ENCODE results near the gene GDPD5.

GDPD5 gene

DNA sequence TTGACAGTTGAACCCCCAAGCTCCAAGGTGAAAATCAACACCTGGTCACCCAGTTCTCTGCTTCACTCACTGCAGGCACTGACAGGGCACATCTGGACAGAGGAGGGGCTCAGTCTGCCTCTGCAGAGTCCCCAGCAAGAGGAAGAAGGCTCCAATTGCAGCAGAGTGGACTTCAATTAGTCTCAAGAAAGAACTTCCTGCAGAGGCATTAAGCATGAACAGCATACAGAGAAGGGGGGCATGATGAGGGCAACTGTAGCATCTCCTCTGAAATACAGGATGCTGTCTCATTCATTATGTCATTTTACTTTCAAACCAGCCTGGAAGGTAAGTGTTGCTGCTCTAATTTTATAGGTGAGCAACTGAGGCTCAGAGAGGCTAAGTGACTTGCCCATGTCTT is 11.1 kb downstream of the GDPD5 start:
- H3K27me3 ChIP-seq (ENCODE audit: control insufficient read depth, insufficient read depth, low read length), result no peaks in the 10 kb centered on the region
- no peak overlapping the region for H3K9ac ChIP-seq (ENCODE audit: low read depth, low read length)
- no peak overlapping the region for H3K4me3 ChIP-seq (ENCODE audit: low read depth, low read length)
- no peaks in the 10 kb centered on the region for H3K36me3 ChIP-seq (ENCODE audit: control insufficient read depth, insufficient read depth, low read length)
- no peaks in the 10 kb centered on the region for H3K9me3 ChIP-seq (ENCODE audit: control insufficient read depth, insufficient read depth, low read length)
- H3K4me1 ChIP-seq (ENCODE audit: control insufficient read depth, insufficient read depth, low read length), result no peaks in the 10 kb centered on the region

DNA sequence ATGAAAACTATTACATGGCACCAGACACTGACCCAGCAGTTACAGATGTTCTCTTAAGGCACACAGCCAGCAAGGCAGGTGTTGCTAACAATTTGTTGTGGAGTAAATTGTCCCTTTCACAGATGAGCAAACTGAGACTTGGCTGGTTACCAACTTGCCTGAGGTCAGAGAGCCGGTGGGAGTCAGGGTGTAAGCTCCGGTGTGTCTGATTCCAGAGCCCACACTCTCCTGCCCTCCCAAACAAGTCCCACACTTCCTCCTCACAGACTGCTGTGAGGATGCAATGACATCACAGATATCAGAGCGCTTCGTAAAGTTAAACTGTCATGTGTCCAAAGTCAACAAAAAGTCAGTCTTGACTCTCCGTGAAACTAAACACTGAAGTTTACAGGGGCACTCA is 12.5 kb downstream of the GDPD5 start:
- no peaks in the 10 kb centered on the region for H3K9me3 ChIP-seq (ENCODE audit: control insufficient read depth, insufficient read depth, low read length)
- no peak overlapping the region for H3K4me3 ChIP-seq (ENCODE audit: low read depth, low read length)
- no peaks in the 10 kb centered on the region for H3K4me1 ChIP-seq (ENCODE audit: control insufficient read depth, insufficient read depth, low read length)
- no peak overlapping the region for H3K9ac ChIP-seq (ENCODE audit: low read depth, low read length)
- H3K27me3 ChIP-seq (ENCODE audit: control insufficient read depth, insufficient read depth, low read length), result no peaks in the 10 kb centered on the region
- no peaks in the 10 kb centered on the region for H3K36me3 ChIP-seq (ENCODE audit: control insufficient read depth, insufficient read depth, low read length)

DNA sequence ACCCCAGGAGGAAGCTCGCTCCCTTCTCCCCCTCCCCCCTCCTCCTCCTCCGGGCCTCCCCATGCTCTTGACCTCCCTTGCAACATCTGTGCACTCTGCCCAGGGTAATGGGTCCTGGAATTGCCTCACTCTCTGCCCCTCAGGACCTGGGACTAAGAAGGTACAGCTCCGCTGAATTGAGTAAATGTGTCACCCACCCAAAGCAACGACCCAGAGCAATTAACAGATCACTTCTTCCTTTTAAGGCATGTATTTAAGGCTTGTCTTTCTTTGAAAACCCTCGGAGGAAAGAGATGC is 15.1 kb downstream of the GDPD5 start:
- no peaks in the 10 kb centered on the region for H3K27me3 ChIP-seq (ENCODE audit: control insufficient read depth, insufficient read depth, low read length)
- no peaks in the 10 kb centered on the region for H3K36me3 ChIP-seq (ENCODE audit: control insufficient read depth, insufficient read depth, low read length)
- no peaks in the 10 kb centered on the region for H3K4me1 ChIP-seq (ENCODE audit: control insufficient read depth, insufficient read depth, low read length)
- no peak overlapping the region for H3K9ac ChIP-seq (ENCODE audit: low read depth, low read length)
- H3K4me3 ChIP-seq (ENCODE audit: low read depth, low read length), result no peak overlapping the region
- H3K9me3 ChIP-seq (ENCODE audit: control insufficient read depth, insufficient read depth, low read length), result no peaks in the 10 kb centered on the region

DNA sequence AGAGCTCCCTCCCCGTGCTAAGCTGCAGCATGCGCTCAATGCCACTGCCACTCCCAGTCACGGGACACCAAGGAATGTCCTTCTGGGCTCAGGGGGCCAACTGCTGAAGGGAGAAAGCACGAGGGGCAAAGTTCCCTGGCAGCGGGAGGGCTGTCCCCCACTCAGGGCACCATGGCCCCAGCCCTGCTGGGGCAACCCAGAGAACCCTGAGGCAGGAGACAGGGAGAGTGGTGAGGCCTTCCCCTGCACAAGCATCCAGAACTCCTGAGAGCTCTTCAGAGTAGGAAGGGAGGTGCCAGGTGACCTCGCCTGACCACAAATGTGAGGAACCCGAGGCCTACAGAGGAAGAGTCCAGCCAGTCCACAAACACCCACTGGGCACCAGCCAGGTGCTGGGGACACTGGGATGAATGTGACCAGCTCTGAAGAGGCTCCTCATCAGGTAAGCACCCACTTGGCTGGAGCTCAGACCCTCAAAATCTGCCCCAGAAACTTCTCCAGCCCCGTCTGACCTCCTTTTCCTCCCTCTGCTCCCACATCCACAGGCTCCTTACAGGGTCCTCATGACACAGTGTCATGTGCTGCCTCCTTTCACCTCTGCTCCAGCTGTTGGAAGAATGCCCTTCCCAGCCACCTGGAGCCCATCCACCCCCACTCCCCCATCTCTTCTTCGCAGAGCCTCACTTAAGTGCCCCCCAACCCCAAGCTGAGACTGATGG is 15.6 kb downstream of the GDPD5 start:
- H3K4me3 ChIP-seq (ENCODE audit: low read depth, low read length), result no peak overlapping the region
- no peak overlapping the region for H3K9ac ChIP-seq (ENCODE audit: low read depth, low read length)
- no peaks in the 10 kb centered on the region for H3K4me1 ChIP-seq (ENCODE audit: control insufficient read depth, insufficient read depth, low read length)
- no peaks in the 10 kb centered on the region for H3K9me3 ChIP-seq (ENCODE audit: control insufficient read depth, insufficient read depth, low read length)
- no peaks in the 10 kb centered on the region for H3K36me3 ChIP-seq (ENCODE audit: control insufficient read depth, insufficient read depth, low read length)
- H3K27me3 ChIP-seq (ENCODE audit: control insufficient read depth, insufficient read depth, low read length), result no peaks in the 10 kb centered on the region

DNA sequence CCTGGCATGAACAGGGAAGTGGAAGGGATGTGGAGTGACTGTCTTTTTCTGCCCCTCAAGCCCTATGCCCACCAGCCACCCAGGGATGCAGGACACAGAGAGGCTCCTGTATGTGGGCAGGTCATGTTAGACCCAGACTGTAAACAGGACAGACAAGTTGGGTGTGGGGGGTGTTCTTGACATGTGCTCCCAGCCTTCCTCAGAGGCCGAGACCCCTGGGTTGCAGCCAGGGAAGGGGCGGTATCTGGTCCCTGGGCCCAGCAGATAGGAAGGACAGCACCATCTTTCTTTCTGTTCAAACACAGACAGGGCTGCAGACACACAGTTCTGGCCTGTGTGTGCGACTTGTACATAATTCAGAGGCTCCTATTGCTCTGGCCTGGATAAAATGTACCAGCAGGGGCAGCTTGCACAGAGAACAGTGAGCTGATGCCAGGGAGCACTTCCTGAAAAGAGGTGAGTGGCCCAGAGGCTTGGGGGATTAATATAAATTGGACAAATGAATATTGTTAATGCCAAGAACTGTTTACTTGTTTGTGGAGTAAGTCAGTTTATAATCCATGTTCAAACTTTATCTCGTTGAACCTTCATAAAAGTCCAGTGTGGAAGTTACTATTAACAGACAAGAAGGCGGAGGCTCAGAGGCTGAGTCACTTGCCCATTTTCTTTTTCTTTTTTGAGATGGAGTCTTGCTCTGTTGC is 16.6 kb downstream of the GDPD5 start:
- H3K27me3 ChIP-seq (ENCODE audit: control insufficient read depth, insufficient read depth, low read length), result no peaks in the 10 kb centered on the region
- no peak overlapping the region for H3K4me3 ChIP-seq (ENCODE audit: low read depth, low read length)

DNA sequence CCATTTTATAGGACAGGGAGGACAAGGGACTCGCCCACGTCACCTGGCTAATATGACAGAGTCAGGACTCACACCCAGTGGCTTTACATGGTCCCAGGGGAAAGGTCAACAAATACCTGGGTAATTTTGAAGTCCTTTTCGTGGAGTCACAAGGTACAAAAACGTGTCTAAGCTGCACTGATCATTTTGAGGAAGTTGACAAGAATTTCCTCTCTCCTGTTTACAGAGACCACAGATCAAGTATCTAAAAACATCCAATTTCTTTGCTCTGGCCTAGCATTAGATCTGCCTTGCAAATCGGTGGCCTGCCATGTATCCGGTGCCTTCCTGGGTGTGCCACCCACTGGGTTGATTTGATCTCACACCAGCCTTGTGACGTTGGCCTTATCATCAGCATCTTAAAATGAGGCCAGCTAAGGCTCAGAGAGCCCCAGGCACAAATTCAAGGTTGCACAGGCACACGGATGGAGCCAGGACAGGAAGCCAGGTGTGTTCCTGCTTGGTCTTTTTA is 17.6 kb downstream of the GDPD5 start:
- no peak overlapping the region for H3K4me3 ChIP-seq (ENCODE audit: low read depth, low read length)
- no peaks in the 10 kb centered on the region for H3K9me3 ChIP-seq (ENCODE audit: control insufficient read depth, insufficient read depth, low read length)
- no peak overlapping the region for H3K9ac ChIP-seq (ENCODE audit: low read depth, low read length)
- H3K4me1 ChIP-seq (ENCODE audit: control insufficient read depth, insufficient read depth, low read length), result no peaks in the 10 kb centered on the region
- H3K27me3 ChIP-seq (ENCODE audit: control insufficient read depth, insufficient read depth, low read length), result no peaks in the 10 kb centered on the region
- H3K36me3 ChIP-seq (ENCODE audit: control insufficient read depth, insufficient read depth, low read length), result no peaks in the 10 kb centered on the region

More for the DNA sequence above, 16.6 kb downstream of the GDPD5 start:
- Histone ChIP-seq H3K4me1 (ENCODE audit: control insufficient read depth, insufficient read depth, low read length) (no peaks in the 10 kb centered on the region), H3K9ac (ENCODE audit: low read depth, low read length) (no peak overlapping the region), H3K36me3 (ENCODE audit: control insufficient read depth, insufficient read depth, low read length) (no peaks in the 10 kb centered on the region), H3K9me3 (ENCODE audit: control insufficient read depth, insufficient read depth, low read length) (no peaks in the 10 kb centered on the region)

DNA sequence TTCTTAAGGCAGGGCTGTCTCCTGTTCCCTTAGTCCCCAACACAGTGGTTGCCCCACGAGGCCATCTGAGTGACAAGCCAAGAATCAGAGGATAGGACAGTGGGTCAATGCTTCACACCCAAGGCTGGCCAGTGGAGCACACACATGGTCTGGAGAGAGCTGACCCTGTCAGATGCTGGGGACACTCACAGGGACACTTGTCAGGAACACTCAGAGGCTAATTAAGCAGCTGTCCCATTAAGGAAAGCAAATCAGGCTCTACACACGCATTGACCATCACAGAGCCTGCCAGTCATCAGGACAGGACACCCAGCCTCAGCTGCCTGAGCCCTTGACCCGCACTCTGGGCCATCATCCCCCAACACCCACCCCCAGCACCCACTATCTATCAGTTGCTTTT is 18.2 kb downstream of the GDPD5 start:
- H3K9ac ChIP-seq (ENCODE audit: low read depth, low read length), result no peak overlapping the region
- no peaks in the 10 kb centered on the region for H3K9me3 ChIP-seq (ENCODE audit: control insufficient read depth, insufficient read depth, low read length)
- H3K36me3 ChIP-seq (ENCODE audit: control insufficient read depth, insufficient read depth, low read length), result no peaks in the 10 kb centered on the region
- H3K4me3 ChIP-seq (ENCODE audit: low read depth, low read length), result no peak overlapping the region
- no peaks in the 10 kb centered on the region for H3K4me1 ChIP-seq (ENCODE audit: control insufficient read depth, insufficient read depth, low read length)
- no peaks in the 10 kb centered on the region for H3K27me3 ChIP-seq (ENCODE audit: control insufficient read depth, insufficient read depth, low read length)

DNA sequence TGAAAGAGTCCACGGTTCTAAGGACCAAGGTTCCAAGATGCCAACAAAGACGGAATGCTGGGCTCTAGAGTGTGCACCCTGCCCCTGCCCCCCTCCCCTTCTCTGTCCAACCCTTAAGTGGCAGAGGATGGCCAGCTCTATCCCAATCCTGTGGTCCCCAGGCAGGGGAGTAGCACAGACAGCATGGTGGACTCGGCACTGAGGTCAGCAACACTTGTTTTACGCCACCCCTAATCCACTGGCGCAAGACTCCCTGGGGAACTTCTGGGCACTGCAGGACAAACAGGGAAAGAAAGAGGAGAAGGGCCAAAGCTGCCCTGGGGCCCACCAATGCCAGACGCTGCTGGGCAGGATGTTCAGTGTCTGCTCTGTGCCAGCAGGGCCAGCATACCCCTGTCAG is 18.9 kb downstream of the GDPD5 start:
- Histone ChIP-seq H3K9me3 (ENCODE audit: control insufficient read depth, insufficient read depth, low read length) (no peaks in the 10 kb centered on the region), H3K4me3 (ENCODE audit: low read depth, low read length) (no peak overlapping the region), H3K27me3 (ENCODE audit: control insufficient read depth, insufficient read depth, low read length) (no peaks in the 10 kb centered on the region), H3K36me3 (ENCODE audit: control insufficient read depth, insufficient read depth, low read length) (no peaks in the 10 kb centered on the region), H3K9ac (ENCODE audit: low read depth, low read length) (no peak overlapping the region), H3K4me1 (ENCODE audit: control insufficient read depth, insufficient read depth, low read length) (no peaks in the 10 kb centered on the region)

DNA sequence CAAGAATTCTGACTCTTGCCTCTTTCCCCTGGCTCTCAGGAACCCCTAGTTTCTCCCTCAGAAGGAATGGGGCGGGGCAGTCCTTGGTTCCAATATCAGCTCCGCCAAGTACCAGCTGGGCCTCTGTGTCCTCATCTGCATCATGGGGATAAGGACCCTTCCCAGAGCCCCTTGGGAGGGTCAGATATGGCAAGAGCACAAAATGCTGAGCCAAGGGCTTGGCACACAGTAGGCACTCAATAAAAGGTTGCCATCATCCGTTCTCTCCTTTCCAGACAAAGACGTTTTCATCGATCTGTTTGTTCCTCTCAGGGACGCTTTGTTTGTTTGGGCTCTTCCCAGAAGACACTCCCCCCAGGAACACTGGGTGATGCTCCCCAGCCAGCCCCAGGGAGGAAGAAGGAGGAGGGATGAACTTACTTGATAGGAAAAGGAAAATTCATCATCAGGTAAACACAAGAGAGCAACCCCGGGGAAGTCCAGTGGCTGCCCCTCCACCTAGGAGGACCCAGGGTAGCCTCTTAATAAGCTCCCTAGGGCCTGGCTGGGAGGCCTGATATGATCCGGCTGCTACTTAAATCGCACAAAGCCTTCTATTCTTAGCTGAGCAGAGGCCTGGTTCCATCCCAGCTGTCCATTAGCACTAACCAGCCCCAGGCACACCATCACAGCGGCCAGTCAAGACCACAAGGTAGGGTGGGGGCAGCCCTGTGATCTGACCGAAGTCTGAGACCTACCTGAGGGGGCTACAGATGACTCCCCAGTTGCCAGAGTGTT is 19.6 kb downstream of the GDPD5 start:
- Histone ChIP-seq H3K4me3 (ENCODE audit: low read depth, low read length) (no peak overlapping the region), H3K4me1 (ENCODE audit: control insufficient read depth, insufficient read depth, low read length) (no peaks in the 10 kb centered on the region), H3K27me3 (ENCODE audit: control insufficient read depth, insufficient read depth, low read length) (no peaks in the 10 kb centered on the region), H3K9me3 (ENCODE audit: control insufficient read depth, insufficient read depth, low read length) (no peaks in the 10 kb centered on the region), H3K36me3 (ENCODE audit: control insufficient read depth, insufficient read depth, low read length) (no peaks in the 10 kb centered on the region), H3K9ac (ENCODE audit: low read depth, low read length) (no peak overlapping the region)

DNA sequence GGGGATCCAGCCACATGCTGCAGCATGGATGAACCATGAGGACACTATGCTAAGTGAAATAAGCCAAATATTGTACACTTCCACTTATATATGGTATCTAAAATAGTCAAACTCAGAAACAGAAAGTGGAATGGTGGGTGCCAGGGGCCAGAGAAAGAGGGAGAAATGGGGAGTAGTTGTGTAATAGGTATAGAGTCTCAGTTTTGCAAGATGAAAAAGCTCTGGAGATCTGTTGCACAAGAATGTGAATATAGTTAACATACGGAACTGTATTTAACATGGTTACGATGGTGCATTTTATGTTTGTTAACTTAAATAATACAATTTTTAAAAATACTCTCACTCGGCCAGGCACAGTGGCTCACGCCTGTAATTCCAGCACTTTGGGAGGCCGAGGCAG is 21.2 kb downstream of the GDPD5 start:
- H3K27me3 ChIP-seq (ENCODE audit: control insufficient read depth, insufficient read depth, low read length), result no peaks in the 10 kb centered on the region
- H3K4me3 ChIP-seq (ENCODE audit: low read depth, low read length), result no peak overlapping the region
- no peaks in the 10 kb centered on the region for H3K4me1 ChIP-seq (ENCODE audit: control insufficient read depth, insufficient read depth, low read length)
- no peak overlapping the region for H3K9ac ChIP-seq (ENCODE audit: low read depth, low read length)
- no peaks in the 10 kb centered on the region for H3K9me3 ChIP-seq (ENCODE audit: control insufficient read depth, insufficient read depth, low read length)
- H3K36me3 ChIP-seq (ENCODE audit: control insufficient read depth, insufficient read depth, low read length), result no peaks in the 10 kb centered on the region

DNA sequence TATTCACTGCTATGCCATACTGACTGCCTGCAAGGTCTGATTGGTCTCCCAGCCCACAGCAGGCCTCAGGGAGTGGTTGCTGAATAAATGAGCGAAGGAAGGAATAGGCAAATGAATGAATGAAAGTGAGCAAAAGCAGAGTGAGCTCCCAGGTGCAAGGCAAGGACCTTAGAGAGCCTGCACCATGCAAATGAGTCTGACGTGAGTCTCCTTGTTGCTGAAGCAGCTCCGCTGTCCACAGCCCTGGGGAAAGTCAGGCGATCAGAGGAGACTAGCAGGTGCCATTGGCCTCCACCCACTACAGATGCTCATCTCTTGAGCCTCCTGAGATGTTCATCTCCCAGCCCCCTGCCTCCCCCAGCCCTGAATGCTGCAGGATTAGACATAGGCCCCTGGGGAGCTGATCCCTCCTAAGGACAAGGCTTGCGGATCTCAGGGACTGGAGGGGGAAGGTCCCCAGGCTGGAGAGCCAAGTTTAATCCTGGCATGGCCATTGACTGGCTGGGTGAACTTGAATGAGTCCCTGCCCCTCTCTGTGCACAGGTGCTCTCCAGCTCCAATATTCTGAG is 22.1 kb downstream of the GDPD5 start:
- Histone ChIP-seq H3K4me1 (ENCODE audit: control insufficient read depth, insufficient read depth, low read length) (no peaks in the 10 kb centered on the region), H3K4me3 (ENCODE audit: low read depth, low read length) (no peak overlapping the region), H3K9me3 (ENCODE audit: control insufficient read depth, insufficient read depth, low read length) (no peaks in the 10 kb centered on the region), H3K36me3 (ENCODE audit: control insufficient read depth, insufficient read depth, low read length) (no peaks in the 10 kb centered on the region), H3K9ac (ENCODE audit: low read depth, low read length) (no peak overlapping the region), H3K27me3 (ENCODE audit: control insufficient read depth, insufficient read depth, low read length) (no peaks in the 10 kb centered on the region)
